Stimulated activated CD8-positive, alpha-beta memory T cell treated with anti-CD3 and anti-CD28 coated beads, Interleukin-15, amount 100 ng/mL, for 48 hours (primary cell): ENCODE measurements around the gene ASTL.
A peak's percentile ranks its signal among the peaks of the same experiment; 100 is the strongest.

Source experiments
- DNase-seq, 2 donors: peaks; one replicate each; pipeline ENCODE4 v3.0.0-alpha.2; 2020; ENCODE audit warnings: low read depth in 2 of 2

Gene ASTL

DNA sequence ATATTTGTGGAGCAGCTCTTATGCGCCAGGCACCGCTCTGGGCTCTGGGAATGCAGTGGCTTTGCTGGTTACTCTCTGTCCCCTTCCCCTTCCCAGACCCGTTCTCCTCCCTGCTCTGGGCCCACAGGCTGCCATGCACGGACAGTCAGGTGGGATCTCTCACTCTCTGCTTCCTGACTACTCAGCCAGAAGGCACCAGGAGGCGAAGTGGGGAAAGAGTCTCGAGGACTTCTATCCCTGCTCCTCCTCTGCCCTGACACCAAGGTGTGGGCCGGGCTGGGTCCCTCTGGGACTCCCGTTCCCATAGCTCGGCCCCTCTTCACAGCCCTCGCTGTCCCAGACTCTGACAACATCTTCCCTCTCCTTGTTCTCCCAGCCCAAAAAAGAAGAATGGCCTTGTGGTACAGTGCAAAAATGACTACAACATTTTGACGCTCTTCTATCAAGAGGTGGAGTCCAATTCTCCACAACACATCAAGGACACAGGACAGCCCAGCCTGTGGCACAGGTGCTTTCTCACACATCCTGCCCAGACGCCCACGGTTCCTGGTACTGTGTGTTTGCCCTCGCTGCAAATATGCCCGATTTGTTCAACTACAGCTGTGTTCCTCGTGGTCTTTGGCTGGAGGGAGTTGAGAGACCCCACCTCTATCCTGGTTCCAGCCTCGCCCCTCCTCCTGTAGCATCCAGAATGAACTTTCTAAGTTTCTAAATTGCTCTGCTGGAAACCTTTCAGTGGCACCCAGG, 21.0 kb upstream of the ASTL start:
- DNase-seq = no peak

DNA sequence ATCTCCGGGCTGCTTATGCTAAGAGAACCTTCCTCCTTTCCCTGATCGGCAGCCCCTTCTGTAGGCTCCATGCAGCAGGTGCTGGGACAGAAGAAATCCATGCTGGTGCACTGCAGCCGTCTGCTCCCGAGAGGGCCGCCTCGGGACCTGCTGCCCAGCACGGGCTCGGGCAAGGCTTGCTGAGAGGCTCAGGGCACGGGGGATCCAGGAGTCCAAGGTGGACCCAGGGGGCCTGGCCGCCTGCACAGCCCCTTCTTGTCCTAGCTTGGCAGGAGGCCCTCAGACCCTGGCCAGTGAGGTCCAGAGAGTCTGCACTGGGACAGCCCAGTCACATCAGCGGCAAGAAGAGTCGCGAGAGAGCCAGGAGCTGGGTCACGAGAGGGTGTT, 20.2 kb upstream of the ASTL start:
- no peak for DNase-seq

DNA sequence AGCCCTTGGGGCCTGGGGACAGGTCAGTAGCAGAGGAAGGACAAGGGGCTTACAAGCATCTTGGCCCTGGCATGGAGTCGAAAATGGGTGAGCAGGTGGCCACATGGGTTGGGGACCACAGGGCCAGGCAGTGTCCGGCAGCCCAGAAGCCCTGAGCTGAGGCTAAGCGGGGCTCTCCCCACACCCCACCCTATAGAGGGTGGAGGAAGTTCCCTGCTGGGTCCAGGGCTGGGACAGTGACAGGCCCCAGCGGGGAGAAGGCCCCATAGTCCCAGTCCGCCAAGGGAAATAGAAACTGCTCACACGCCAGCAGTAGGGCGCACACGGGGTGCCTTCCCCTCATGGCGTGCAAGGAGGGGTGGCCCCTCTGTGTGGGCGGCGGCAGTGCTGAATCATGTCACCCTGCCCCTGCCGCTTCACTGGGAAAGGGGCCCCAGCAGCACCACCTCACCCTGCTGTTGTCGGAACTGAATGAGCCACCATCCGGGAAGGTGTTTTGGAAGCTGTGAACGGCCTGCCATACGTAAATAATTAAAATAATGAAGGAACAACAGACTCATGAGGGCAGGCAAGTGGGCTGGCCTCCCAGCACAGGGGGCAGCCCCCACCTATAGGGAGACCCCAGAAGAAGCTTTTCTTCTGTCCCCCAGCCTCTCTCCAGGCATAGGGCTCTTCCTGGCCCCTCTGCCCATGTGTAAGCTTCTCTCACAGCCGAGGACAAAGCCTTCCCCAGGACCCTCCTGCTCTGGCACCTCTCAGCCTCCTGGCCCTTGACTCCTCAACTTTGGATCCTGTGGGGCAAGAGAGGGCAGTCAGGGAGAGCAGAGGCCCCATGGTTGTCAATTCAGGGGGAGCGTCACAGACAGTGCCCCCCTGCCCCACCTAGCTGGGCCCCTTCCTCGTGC, 19.6 kb upstream of the ASTL start:
- peak; percentile 95 to 96 for DNase-seq

DNA sequence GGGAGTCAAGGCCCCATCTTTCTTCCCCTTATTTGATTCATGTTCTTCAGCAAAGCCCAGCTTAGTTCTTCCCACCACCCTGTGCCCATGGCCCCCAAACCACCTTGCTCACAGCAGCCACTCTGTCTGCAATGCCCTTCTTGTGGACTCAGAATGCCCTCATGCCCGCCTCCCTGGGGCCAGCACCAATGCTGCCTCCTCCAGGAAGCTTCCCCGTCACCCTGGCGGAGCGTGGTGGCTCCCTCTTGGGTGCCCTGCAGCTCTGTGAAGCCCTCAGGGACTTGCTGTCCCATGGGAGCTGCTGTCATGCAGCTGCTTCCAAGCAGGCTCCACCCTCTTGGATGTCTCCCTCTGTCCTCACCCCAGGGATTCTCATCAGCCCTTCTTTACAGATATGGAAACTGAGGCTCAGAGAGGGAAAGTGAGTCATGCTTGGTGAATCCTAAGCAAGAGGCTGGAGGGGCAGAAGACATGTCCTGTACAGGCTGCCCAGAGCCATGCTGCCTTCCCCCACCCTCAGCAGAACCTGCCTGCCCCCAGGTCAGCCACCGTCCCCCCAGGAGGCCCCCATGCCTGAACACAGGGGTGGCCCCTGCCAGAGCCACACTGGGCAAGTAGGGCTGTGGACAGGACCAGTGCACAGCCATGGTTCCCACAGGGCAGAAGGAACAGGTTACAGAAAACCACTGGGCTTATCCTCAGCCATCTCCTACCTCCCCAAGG, 18.8 kb upstream of the ASTL start:
- no peak for DNase-seq

DNA sequence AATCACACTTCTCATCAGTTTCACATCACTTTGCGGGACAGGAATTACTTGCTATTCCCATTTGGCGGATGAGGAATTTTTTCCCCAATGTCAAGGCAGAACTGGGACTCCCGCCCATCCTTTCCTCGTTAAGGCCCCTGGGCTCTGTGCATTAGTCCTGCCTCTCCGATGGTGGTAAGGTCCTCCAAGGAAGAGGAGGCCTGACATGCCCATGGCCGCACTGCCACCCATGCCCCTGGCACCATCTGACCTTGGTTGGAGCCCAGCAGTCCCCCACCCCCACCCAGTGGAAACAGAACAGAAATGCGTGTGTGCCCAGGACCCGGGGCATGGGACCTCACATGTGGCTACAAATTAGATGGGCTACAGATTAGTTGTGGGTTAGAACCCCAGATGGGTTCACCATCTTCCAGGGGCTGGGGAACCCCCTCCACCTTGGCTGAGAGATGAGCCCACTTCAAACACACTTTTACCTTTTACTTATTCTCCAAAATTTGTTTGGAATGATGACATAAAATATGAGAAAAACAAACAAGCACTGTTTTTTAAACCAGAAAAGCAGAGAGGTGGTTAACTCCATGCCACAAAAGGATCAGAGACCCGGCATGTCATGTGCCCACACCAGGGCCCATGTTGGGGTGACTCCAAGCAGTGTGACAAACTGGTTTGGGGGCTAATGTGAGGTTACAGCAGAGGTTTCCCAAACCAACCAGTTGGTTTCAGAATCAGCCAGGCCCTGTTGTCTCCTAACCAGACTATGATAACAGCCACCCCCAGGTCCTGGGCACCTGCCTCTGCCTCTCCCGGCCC, 17.9 kb upstream of the ASTL start:
- peak; percentile 60 to 70 for DNase-seq

DNA sequence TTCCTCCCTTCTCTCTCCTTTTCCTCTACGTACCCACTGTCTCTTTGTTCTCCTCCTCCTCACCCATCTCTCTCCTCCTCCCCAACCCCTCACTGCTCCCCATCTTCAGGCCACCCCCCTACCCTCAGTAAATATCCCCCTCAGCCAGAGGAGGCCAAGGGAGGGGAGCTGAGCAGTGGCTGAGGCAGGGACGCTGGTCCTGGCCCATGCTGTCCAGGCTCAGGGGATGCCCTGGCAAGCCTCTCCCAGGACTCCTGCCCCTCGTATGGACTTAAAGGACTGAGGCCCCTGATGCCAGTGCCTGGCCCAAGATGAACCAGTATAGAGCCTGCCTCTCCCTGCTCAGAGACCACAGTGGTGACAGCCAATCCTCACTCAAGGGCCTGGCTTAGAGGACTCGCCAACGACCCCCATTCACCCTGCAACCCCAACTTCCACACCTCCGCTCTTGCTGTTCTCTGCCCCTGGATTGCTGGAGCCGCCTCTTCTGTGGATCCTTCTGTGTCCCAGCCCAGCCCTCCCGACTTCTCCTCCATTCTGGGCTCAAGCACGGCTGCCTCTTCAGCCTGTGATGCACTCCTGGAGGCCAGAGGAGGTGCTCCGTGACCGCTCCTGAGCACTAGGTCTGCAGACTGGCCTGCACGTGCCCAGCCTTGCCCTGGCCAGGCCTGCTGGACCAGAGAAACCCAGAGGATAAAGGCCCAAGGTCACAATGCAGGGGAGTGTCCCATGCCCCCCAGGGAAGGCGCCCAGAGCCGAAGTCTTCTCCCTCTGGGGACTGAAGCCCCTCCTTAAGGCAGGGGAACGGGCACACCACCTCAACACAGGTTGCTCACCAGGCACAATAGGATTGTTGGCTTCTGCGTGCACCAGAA, 16.4 kb upstream of the ASTL start:
- no peak for DNase-seq

DNA sequence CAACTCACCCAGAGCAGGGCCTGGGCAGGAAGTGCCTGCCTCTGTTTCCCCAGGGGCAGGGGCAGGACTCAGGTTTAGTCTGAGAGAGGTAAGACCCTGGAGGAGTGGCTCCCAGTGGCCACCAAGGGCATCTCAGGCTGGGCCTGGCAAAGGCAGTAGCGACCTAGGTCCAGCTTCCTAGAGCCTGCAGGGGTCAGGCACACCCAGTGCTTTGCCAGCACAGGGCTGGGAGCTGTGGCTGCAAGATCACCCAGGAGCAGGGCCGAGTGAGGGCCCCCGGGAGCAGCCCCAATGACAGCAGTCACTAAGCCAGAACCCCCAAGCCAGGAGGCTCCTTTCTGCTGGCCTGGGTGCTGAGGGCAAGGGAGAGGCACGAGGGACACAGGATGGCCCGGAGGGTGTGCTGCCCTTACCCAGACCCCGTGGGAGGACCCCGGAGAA, 15.7 kb upstream of the ASTL start:
- no peak for DNase-seq

DNA sequence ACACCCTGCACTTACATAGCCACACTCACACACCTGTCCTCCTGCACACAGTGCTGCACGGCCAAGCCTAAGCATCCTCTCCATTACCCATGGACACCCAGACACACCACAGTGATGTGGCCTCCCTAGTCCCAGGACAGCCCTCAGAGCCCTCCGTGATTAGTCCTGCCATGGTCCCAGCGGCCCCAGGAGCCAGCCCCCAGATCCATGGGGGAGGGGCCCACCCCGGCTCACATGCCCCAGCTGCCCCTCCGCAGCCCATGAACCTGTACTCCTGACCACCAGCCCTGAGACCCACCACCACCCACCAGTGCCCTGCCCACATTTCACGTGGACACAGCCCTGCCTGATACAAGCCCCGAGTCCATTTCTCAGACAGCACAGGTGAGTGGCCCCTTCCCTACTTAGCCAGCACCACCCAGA, 15.0 kb upstream of the ASTL start:
- no peak for DNase-seq

DNA sequence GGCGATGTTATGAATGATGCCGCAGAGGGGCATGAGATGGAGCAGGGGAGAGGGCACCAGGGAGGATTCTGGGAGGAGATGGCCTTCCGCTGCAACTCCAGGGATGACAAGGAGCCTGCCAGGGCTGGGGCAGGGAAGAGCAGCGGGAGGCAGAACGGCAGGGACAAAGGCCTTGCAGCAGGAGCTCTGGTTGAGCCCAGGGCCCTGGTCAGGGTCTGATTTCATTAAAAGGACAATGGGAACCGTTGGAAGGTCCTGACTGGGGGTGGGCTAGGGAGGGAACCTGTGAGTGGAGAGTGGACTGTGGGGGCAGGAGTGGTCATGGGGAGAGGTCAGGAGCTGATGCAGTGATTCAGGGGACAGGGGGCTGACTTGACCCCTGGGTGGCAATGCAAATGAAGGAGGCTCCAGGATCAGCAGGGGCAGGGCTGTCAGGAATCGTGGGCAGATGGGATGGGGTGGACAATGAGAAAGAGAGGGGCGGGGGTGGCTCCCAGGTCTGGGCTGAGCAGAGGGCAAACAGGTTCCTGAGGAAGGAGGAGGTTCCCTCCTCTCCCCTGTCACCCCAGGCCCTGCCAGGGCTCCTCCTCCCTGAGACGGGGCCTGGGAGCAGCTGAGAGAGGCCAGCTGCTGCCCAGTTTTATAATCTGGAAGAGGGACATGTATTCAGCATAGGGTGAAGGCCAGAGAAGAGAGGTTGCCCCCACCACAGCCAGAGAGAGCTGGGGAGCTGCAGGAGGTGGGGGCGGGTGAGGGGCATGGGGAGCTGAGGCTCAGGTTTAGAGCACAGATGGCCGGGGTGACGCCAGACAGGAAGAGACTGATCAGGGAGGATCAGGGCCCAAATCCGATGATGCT, 14.2 kb upstream of the ASTL start:
- DNase-seq = no peak

DNA sequence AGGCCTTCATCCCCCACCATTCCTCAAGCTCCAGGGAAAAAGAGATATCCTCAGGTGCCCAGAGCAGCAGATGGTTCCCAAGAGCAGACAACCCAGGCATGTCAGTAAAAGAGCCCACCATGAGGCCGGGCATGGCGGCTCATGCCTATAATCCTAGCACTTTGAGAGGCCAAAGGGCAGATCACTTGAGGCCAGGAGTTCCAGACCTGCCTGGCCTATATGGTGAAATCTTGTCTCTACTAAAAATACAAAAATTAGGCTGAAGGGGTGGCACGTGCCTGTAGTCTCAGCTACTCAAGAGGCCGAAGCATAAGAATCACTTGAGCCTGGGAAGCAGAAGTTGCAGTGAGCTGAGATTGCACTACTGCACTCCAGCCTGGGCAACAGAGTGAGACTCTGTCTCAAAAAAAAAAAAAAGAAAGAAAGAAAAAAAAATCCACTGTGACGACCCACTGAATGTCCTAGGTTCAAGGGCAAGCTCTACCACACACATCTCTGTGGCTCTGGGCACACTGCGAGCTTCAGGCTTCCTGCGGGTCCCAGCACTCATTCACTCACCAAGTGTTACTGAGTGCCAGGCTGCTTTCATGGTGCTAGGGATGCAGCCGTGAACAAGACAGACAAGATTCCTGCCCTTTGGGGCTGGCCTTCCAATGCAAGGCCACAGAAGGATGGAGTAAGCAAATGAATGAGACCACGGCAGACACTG, 13.4 kb upstream of the ASTL start:
- no peak for DNase-seq

DNA sequence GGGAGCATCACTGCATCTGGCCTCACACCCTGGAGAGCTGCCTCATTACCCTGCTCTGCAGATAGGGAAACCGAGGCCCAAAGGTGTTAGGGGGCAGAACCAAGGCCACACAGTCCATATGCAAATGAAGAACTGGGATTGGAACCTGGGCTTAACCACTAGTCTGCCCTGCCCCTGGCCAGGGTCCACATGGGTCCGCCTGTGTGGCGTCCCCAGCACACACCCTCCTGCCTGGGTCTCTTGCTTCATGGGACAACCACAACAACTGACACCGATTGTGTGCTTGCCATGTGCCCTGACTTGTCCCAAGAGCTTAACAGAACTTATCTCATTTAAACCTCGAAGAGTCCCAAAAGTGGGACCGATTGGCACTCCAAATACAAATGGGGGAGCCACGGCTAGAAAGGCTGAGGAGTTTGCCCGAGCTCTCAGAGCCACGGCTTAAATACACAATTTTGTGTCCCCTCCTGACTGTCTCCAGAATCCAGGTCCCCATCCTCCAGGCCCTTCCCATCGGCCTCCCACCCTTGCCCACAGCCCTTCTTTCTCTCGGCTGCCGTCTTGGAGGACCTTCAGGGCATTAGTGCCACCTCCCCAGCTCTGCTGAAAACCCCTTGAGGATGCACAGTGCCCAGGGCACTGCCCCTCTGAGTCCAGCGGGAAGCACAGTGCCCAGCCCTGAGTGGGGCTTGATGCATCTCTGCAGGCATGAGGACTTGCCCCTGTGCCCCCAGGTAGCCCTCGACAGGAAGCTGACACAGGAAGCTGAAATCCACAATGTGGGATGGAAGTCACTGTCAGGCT, 12.7 kb upstream of the ASTL start:
- no peak for DNase-seq

DNA sequence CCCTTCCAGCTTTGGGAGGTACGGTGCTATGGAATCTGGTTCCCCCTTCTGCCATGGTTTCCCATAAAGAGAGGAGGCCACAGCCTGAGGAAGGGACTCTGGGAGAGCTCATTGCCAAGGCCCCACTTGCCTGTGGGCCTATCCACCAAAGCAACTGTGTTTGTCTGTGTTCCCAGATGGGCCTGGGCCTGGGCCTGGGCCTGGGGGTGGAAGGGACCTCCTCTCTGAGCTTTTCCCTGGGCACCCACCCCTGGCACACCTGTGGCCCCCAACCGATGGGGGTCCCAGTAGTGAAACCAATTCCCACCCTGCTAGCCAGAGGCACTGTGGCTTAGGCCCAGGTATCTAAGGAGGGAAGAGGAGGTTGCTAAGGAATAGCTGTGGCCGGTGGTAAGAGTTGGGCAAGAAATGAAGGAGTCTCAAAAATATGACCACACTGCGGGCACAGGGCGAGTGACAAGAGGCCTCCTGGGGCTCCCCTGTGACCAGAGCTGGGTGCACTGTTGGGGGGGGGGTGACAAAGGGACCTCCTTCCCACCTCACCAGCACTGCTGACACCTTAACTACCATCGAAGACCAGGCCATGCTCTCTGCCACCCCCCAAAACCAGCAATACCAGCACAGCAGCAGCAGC, 11.8 kb upstream of the ASTL start:
- DNase-seq = no peak

DNA sequence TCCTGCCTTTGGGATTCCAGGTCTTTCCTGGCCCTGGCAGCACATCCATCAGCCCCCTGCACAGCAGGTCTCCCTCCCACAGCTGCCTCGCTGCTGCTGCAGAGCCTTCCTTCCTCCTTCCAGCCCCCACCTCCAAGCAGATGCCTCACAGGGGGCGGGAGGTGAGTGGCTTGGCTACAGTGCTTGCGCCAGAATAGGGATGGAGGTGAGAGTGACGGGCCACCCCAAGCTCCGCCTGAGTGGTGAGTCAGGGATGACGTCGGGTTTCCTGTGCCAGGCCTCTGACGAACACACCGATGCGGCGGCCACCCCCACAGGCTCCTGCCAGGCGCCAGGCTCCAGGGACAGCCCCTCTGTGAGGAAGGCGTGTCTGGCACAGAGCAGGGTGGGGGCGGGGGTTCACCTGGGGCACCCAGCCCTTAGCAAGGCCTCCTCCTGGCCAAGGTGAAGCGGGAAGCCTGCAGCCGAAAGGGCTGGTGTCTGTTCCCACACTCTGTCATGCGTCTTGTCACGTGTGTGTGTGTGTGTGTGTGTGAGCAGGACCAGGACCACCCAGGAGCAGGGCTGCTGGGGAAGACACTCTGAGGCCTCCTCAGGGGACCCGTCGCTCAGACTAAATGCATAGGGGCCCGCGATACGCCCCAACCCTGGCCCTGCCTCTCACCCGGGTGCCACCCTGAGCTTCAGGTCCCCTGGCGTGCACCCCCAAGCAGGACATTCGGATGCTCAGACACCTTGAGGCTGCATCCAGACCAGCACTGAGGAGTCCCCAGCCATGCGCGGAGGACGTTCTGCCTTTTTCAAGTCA, 10.3 kb upstream of the ASTL start:
- DNase-seq = peak; percentile 98

DNA sequence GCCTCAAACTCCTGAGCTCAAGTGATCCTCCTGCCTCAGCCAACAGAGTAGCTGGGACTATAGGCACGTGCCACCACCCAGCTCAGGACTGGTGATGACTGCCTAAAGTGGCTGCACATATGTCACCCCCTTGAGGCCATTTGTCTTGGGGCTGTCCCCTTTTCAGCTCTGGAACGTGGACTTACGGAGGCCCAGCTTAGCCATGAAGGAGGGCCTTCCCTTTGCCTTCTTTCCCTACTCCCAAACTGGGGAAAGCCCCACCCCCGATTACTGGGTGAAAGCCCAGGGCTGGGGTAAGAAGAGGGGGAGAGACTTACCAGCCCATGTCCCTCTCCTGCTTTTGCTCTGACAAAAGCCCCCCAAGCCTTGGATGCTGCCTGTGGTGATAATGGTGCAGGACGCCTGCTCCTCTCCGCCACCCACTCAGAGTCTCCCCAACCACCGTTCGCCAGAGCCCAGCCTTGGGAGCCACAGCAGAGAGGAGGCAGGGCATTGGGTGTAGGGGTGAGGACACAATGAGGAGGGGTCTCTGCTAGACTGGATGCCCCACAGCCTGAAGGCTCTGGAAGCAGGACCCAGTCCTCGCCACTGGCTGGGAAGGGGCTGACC, 9.4 kb upstream of the ASTL start:
- DNase-seq = no peak

DNA sequence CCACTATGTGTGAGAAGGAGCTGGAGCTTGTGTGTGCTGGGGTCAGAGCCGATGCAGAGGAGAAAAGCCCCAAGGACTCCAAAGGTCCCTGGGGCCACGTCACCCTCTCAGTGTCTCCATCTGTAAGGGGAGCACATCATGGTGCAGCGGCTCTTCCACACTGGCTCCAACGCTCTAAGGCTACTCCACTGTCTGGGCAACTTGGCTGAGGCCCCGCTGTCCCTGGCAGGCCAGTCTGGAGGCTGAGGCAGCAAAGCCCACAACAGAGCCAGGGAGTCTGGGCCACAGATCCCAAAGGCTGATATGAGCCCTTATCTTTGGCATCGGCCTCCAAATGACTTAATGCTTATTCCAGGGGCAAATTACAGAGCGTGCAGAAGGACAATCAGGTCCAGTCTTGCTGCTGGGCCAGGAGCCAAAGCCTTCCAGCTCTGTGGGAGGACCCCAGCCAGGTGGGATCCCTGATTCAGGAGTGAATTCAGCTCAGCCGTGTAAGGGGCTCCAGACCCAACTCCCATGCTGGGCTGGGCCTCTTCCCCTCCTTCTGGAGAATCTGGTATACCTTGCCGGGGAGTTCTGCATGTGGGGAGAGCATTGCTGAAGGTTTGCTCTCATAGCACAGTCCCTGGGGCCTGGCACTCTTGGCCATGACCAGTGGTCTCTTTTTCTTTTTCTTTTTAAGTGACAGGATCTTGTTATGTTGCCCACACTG, 8.7 kb upstream of the ASTL start:
- DNase-seq = no peak
